NCI-H526 (cell line): ENCODE results near the gene LZTR1.
"Not testable (repeated sequence)": the region's sequence is repeated elsewhere in the genome, so short reads cannot be mapped to it uniquely, and the experiment has no call there.

Experiments used
- DNase-seq, 2 experiments: peaks; one replicate each; lab custom pipeline; 2025; lab: John Stamatoyannopoulos, UW

Gene LZTR1

GRCh38 chr22:21033895-21034294 is 51.8 kb downstream of the LZTR1 start:
- no peak for DNase-seq

- DNase-seq = no peak
These were observed 52.9 kb downstream of the LZTR1 start for GRCh38 chr22:21034989-21035388.

- no peak for DNase-seq
These were observed 56.3 kb downstream of the LZTR1 start for GRCh38 chr22:21038405-21038804.

- not testable (repeated sequence) for DNase-seq
These were observed 57.1 kb downstream of the LZTR1 start for GRCh38 chr22:21039158-21039557.

- DNase-seq = no peak
These were observed 59.8 kb downstream of the LZTR1 start for GRCh38 chr22:21041937-21042336.

- DNase-seq = no peak
These were observed 61.1 kb downstream of the LZTR1 start for GRCh38 chr22:21042978-21043859.

GRCh38 chr22:21043860-21044535 is 61.9 kb downstream of the LZTR1 start:
- no peak for DNase-seq

GRCh38 chr22:21044931-21045584 is 63.0 kb downstream of the LZTR1 start:
- peak in 1 of 2 experiments; percentile 46 for DNase-seq

- DNase-seq = peak; percentile 66 to 92
These were observed 63.6 kb downstream of the LZTR1 start, which contains the start of gene LRRC74B for GRCh38 chr22:21045585-21046294. Gene LRRC74B, plus strand, starts transcription at chr22:21045946. Its CDS starts 41 bp downstream, at chr22:21045987.

GRCh38 chr22:21047035-21047661 is 65.1 kb downstream of the LZTR1 start:
- DNase-seq = no peak

GRCh38 chr22:21047730-21048129 is 65.6 kb downstream of the LZTR1 start:
- DNase-seq = no peak

GRCh38 chr22:21048448-21048847 is 66.4 kb downstream of the LZTR1 start:
- DNase-seq = not testable (repeated sequence)
